ENCODE data around the gene CPA1. TPM values are rescaled to one million over a fixed set of nuclear protein-coding genes. Genes with fewer than 3 reads are reported as not detected.

The CPA1 gene
- total RNA-seq (not detected), polyA plus RNA-seq (not detected), total RNA-seq (not detected)

GRCh38 chr7:130379921-130380860, at the start of gene CPA1:
CPA1 (plus strand) TSS chr7:130380494; CDS start chr7:130380521, 27 bp downstream.
- ChIA-PET POLR2A (no interaction called here), CTCF (no interaction called here)
- peak within 1 kb of the TSS in 1 of 9 donors; percentile 25 for H3K27ac Mint-ChIP-seq
- Histone ChIP-seq H3K36me3 (ENCODE audit: control insufficient read depth in 2 of 3, insufficient read depth in 3 of 3, low read length in 3 of 3) (no peaks in the 10 kb centered on the region), H3K4me1 (ENCODE audit: control insufficient read depth in 2 of 2, insufficient read depth in 2 of 2, low read length in 2 of 2) (no peaks in the 10 kb centered on the region), H3K4me3 (ENCODE audit: low read length) (no peak within 1 kb of the TSS), H3K9me3 (ENCODE audit: control insufficient read depth in 2 of 3, low read length in 3 of 3) (peaks cover 0 to 4% (median 0%) of the 10 kb centered on the region in 3 experiments), H3K27ac (ENCODE audit: low read depth, low read length) (no peak within 1 kb of the TSS), H3K27me3 (ENCODE audit: control insufficient read depth in 2 of 2, insufficient read depth in 2 of 2, low read length in 2 of 2) (no peaks in the 10 kb centered on the region)
- no peak within 1 kb of the TSS for H3K4me3 Mint-ChIP-seq
- ATAC-seq (no peak), DNase-seq (no peak)
- H3K36me3 Mint-ChIP-seq = peaks cover 3 to 8% (median 7%) of the 10 kb centered on the region in 5 donors
- H3K27me3 Mint-ChIP-seq = no peaks in the 10 kb centered on the region
- H3K9me3 Mint-ChIP-seq = peaks cover 0 to 22% (median 9%) of the 10 kb centered on the region in 11 donors
- peaks cover 0 to 2% (median 0%) of the 10 kb centered on the region in 7 donors for H3K4me1 Mint-ChIP-seq
- intact Hi-C loops (cut with micrococcal nuclease) = no loop called here

- intact Hi-C loops (cut with micrococcal nuclease) = no loop called here
- Histone ChIP-seq H3K36me3 (ENCODE audit: control insufficient read depth in 2 of 3, insufficient read depth in 3 of 3, low read length in 3 of 3) (no peaks in the 10 kb centered on the region), H3K27ac (ENCODE audit: low read depth, low read length) (no peak overlapping the region), H3K4me1 (ENCODE audit: control insufficient read depth in 2 of 2, insufficient read depth in 2 of 2, low read length in 2 of 2) (no peaks in the 10 kb centered on the region), H3K27me3 (ENCODE audit: control insufficient read depth in 2 of 2, insufficient read depth in 2 of 2, low read length in 2 of 2) (no peaks in the 10 kb centered on the region), H3K4me3 (ENCODE audit: low read length) (no peak overlapping the region), H3K9me3 (ENCODE audit: control insufficient read depth in 2 of 3, low read length in 3 of 3) (no peaks in the 10 kb centered on the region)
- DNase-seq (no peak), ATAC-seq (no peak)
- ChIA-PET CTCF (interaction anchor here (0.7 to 0.9 kb wide), 2 partner anchors 13 to 131 kb away, joined by 3 read pairs; no protein-coding TSS in a partner anchor), POLR2A (interaction anchor here (0.8 kb wide), 1 partner anchor 12 kb away, joined by 3 read pairs; no protein-coding TSS in a partner anchor)
- no peak overlapping the region for H3K4me3 Mint-ChIP-seq
- no peaks in the 10 kb centered on the region for H3K36me3 Mint-ChIP-seq
- no peaks in the 10 kb centered on the region for H3K4me1 Mint-ChIP-seq
- H3K9me3 Mint-ChIP-seq = no peaks in the 10 kb centered on the region
- H3K27me3 Mint-ChIP-seq = peaks cover 0 to 3% (median 0%) of the 10 kb centered on the region in 5 donors
- H3K27ac Mint-ChIP-seq = no peak overlapping the region
Measured at GRCh38 chr7:130332259-130333053, 47.8 kb upstream of the CPA1 start.

GRCh38 chr7:130333832-130334231, 46.5 kb upstream of the CPA1 start:
- H3K4me1 ChIP-seq (ENCODE audit: control insufficient read depth in 2 of 2, insufficient read depth in 2 of 2, low read length in 2 of 2) = no peaks in the 10 kb centered on the region
- H3K27ac Mint-ChIP-seq = no peak overlapping the region
- ChIA-PET CTCF (interaction anchor here (0.9 kb wide), 1 partner anchor 114 kb away, joined by 4 read pairs; no protein-coding TSS in a partner anchor), POLR2A (interaction anchor here (0.6 kb wide), 1 partner anchor 8 kb away, joined by 3 read pairs; no protein-coding TSS in a partner anchor)
- H3K36me3 ChIP-seq (ENCODE audit: control insufficient read depth in 2 of 3, insufficient read depth in 3 of 3, low read length in 3 of 3) = no peaks in the 10 kb centered on the region
- no peak overlapping the region for H3K27ac ChIP-seq (ENCODE audit: low read depth, low read length)
- no peak overlapping the region for H3K4me3 Mint-ChIP-seq
- no peaks in the 10 kb centered on the region for H3K27me3 ChIP-seq (ENCODE audit: control insufficient read depth in 2 of 2, insufficient read depth in 2 of 2, low read length in 2 of 2)
- H3K9me3 Mint-ChIP-seq = no peaks in the 10 kb centered on the region
- no peak overlapping the region for H3K4me3 ChIP-seq (ENCODE audit: low read length)
- DNase-seq (no peak), ATAC-seq (no peak)
- H3K9me3 ChIP-seq (ENCODE audit: control insufficient read depth in 2 of 3, low read length in 3 of 3) = no peaks in the 10 kb centered on the region
- H3K36me3 Mint-ChIP-seq = no peaks in the 10 kb centered on the region
- peaks cover 0 to 3% (median 0%) of the 10 kb centered on the region in 5 donors for H3K27me3 Mint-ChIP-seq
- intact Hi-C loops (cut with micrococcal nuclease) = no loop called here
- no peaks in the 10 kb centered on the region for H3K4me1 Mint-ChIP-seq

- Histone ChIP-seq H3K27me3 (ENCODE audit: control insufficient read depth in 2 of 2, insufficient read depth in 2 of 2, low read length in 2 of 2) (no peaks in the 10 kb centered on the region), H3K4me1 (ENCODE audit: control insufficient read depth in 2 of 2, insufficient read depth in 2 of 2, low read length in 2 of 2) (no peaks in the 10 kb centered on the region), H3K4me3 (ENCODE audit: low read length) (no peak overlapping the region), H3K27ac (ENCODE audit: low read depth, low read length) (no peak overlapping the region), H3K36me3 (ENCODE audit: control insufficient read depth in 2 of 3, insufficient read depth in 3 of 3, low read length in 3 of 3) (no peaks in the 10 kb centered on the region), H3K9me3 (ENCODE audit: control insufficient read depth in 2 of 3, low read length in 3 of 3) (no peaks in the 10 kb centered on the region)
- Mint-ChIP-seq H3K27ac (no peak overlapping the region), H3K36me3 (no peaks in the 10 kb centered on the region), H3K4me1 (no peaks in the 10 kb centered on the region), H3K4me3 (no peak overlapping the region), H3K9me3 (no peaks in the 10 kb centered on the region), H3K27me3 (peaks cover 0 to 3% (median 0%) of the 10 kb centered on the region in 5 donors)
- DNase-seq = no peak
- ChIA-PET POLR2A (interaction anchor here (0.6 kb wide), 1 partner anchor 9 kb away, joined by 3 read pairs; no protein-coding TSS in a partner anchor), CTCF (interaction anchor here (0.9 kb wide), 1 partner anchor 114 kb away, joined by 4 read pairs; no protein-coding TSS in a partner anchor)
- ATAC-seq = no peak
- intact Hi-C loops (cut with micrococcal nuclease) = no loop called here
Measured at GRCh38 chr7:130334274-130334673, 46.0 kb upstream of the CPA1 start.

GRCh38 chr7:130337410-130337971, 42.8 kb upstream of the CPA1 start:
- Mint-ChIP-seq H3K4me3 (no peak overlapping the region), H3K9me3 (peaks cover 0 to 5% (median 0%) of the 10 kb centered on the region in 11 donors), H3K36me3 (no peaks in the 10 kb centered on the region), H3K27ac (peak overlapping the region in 1 of 9 donors; percentile 13), H3K4me1 (no peaks in the 10 kb centered on the region), H3K27me3 (peaks cover 0 to 3% (median 0%) of the 10 kb centered on the region in 5 donors)
- intact Hi-C loops (cut with micrococcal nuclease) = no loop called here
- Histone ChIP-seq H3K4me3 (ENCODE audit: low read length) (no peak overlapping the region), H3K9me3 (ENCODE audit: control insufficient read depth in 2 of 3, low read length in 3 of 3) (no peaks in the 10 kb centered on the region), H3K27me3 (ENCODE audit: control insufficient read depth in 2 of 2, insufficient read depth in 2 of 2, low read length in 2 of 2) (no peaks in the 10 kb centered on the region), H3K27ac (ENCODE audit: low read depth, low read length) (no peak overlapping the region), H3K36me3 (ENCODE audit: control insufficient read depth in 2 of 3, insufficient read depth in 3 of 3, low read length in 3 of 3) (no peaks in the 10 kb centered on the region), H3K4me1 (ENCODE audit: control insufficient read depth in 2 of 2, insufficient read depth in 2 of 2, low read length in 2 of 2) (no peaks in the 10 kb centered on the region)
- ChIA-PET POLR2A (no interaction called here), CTCF (interaction anchor here (0.6 kb wide), 1 partner anchor 495 kb away, joined by 3 read pairs; no protein-coding TSS in a partner anchor)
- DNase-seq = no peak
- ATAC-seq = no peak

- intact Hi-C loops (cut with micrococcal nuclease) = no loop called here
- Histone ChIP-seq H3K9me3 (ENCODE audit: control insufficient read depth in 2 of 3, low read length in 3 of 3) (no peaks in the 10 kb centered on the region), H3K27ac (ENCODE audit: low read depth, low read length) (no peak overlapping the region), H3K4me1 (ENCODE audit: control insufficient read depth in 2 of 2, insufficient read depth in 2 of 2, low read length in 2 of 2) (no peaks in the 10 kb centered on the region), H3K36me3 (ENCODE audit: control insufficient read depth in 2 of 3, insufficient read depth in 3 of 3, low read length in 3 of 3) (no peaks in the 10 kb centered on the region), H3K27me3 (ENCODE audit: control insufficient read depth in 2 of 2, insufficient read depth in 2 of 2, low read length in 2 of 2) (no peaks in the 10 kb centered on the region), H3K4me3 (ENCODE audit: low read length) (no peak overlapping the region)
- Mint-ChIP-seq H3K27ac (no peak overlapping the region), H3K9me3 (peaks cover 0 to 7% (median 0%) of the 10 kb centered on the region in 11 donors), H3K36me3 (no peaks in the 10 kb centered on the region), H3K4me1 (no peaks in the 10 kb centered on the region), H3K4me3 (no peak overlapping the region), H3K27me3 (peaks cover 0 to 3% (median 0%) of the 10 kb centered on the region in 5 donors)
- DNase-seq = no peak
- ChIA-PET POLR2A (no interaction called here), CTCF (no interaction called here)
- no peak for ATAC-seq
Measured at GRCh38 chr7:130338233-130338632, 42.1 kb upstream of the CPA1 start.
